ENCODE results near the gene CARD19.
"Not testable (repeated sequence)": the region's sequence is repeated elsewhere in the genome, so short reads cannot be mapped to it uniquely, and the experiment has no call there.

The CARD19 gene

DNA sequence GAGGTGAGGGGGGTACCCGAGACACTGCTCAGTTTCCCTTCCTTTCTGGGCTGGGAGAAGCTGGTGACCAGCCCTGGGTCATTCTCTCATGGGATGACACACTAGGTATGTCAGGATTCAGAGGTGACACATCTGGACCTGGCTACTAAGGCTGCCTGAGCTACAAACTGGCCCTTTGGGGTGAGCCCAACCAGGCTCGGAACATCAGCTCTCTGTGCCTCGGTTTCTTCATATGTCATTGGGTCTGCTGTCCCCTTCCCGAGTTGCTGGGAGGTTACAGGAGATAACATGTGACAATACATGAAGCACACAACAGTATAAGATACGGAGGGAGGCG is 11.8 kb downstream of the CARD19 start:
- DNase-seq: no peak

DNA sequence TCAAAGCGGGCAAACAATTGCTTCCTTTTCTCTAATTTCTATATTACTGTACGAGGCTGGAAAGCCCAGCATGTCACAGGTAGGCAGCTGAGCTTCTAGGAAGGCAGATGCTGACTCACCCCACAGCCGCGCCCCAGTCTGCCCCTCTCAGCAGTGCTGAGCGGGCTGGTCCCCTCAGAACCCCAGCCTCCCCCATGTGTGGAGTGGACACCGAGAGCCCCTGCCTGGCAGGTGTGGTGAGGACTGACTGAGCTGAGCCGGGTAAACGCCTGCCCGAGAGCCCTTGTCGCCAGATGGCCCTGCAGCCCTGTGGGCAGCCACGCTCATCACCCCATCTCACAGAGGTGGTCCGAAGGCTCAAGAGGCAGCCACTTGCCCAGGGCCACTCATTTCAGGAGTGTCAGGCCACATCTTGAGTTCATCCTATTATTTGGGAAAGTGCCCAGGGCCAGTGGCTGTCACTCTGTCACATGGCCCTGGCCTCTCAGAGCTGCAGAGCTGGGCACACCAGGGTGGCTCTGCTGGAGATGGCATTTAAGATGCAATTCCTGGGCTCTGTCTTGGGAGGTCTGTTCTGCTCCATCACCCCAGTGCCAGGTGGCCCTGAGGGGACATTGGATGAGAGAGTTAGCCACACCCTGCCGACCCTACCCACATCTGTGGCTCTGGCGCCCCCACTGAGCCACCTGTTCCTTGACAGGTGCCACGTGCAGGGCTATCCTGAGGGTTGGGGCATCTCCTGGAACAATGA is 12.4 kb downstream of the CARD19 start:
- DNase-seq: no peak

DNA sequence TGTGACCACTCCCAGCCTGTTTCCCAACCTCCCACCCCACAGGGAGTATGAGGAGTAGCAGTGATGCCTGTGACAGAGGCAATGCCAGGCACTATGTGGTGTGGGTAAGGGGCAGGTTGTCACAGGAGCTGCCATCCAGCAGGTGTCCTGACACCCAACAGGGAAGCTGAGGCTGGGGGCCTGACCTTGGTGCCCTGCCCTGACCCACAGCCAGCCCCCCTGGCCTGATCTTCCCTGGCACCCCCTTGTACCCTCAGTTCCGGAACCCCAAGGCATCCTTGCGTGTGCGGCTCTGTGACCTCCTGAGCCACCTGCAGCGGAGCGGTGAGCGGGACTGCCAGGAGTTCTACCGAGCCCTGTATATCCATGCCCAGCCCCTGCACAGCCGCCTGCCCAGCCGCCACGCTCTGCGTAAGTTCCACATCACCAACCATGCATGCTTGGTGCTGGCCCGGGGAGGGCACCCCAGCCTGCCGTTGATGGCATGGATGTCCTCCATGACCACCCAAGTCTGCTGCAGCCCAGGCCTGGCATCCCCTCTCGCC is 14.4 kb downstream of the CARD19 start:
- DNase-seq: no peak

DNA sequence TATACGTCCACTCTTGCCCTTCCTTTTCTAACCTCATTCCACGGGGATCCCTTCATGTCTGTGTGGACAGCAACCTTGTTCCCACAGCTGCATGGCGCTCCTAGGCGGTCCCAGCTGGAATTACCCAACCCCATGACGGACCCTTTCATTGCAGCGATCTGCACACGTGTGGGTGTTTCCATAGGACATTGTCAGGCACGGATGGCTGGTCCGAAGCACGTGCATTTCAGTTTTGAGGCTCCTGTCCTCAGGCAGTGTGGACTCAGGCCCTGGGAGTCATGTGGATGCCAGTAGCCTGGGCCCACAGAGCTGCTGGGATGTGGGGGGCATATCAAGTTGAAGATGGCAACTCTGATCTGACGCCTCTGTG is 15.0 kb downstream of the CARD19 start:
- DNase-seq: no peak

DNA sequence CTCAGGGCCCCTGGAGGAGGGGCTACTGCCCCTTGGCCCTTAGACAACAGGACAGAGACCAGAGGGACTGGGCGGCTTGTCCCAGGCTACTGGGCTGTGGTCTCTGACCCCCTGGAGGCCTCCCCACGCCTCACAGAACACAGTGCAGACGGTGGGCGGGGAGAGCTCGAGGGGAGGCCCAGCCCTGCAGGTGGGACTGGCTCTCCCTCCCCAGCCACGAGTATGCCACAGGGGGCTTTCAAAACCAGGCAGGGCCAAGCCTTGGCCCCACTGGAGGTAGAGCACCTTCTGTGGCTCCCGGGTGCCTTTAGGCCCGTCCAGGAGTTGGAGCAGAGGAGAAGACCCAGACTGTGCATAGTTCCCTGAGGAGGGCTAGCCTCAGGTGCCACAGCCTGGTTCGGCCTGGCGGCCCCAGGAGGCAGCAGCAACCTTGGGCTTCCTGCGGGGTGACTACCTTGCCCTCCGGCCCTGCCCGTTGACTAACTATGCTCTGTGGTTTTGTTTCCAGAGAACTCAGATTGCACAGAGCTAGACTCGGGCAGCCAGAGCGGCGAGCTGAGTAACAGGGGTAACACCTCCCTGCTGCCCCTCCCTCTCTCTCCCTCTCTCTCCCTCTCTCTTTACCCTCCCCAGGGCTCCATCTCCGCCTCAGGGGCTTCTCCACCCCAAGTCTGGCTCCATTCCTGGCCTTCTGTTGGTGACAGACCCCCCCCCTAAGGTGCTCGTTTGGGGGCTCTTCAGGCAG is 15.5 kb downstream of the CARD19 start:
- no peak for DNase-seq

DNA sequence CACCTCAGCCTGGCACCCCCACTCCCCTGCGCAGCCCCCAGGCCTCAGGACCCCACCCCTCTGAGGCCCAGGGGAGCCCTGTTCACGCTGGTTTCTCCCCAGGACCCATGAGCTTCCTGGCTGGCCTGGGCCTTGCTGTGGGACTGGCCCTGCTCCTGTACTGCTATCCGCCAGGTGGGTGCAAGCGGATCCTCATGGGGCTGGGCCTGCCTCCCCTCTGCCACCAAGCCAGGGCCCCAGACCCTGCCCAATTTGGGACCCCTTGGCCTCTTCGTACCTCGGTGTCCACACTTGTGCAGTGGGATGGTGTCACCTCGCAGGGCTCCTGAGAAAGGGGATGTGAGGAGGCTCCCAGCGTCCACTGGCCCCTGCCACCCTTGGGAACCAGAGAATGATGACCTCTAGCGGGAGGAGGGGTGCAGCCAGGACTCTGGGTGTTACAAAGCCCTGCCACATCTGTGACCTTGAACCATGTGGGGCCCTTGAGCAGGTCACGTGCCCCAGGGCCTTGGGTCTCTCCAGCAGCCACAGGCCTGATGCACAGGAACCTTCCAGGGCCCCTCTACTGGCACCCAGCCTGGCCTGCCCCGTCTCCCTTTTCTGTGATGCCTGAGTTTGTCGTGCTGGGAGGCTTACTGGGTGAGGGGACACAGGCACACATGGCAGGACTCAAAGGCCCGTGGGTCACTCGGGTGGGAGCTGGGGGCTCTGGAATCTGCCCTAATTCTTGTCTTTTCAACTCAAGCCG is 16.3 kb downstream of the CARD19 start:
- no peak for DNase-seq

DNA sequence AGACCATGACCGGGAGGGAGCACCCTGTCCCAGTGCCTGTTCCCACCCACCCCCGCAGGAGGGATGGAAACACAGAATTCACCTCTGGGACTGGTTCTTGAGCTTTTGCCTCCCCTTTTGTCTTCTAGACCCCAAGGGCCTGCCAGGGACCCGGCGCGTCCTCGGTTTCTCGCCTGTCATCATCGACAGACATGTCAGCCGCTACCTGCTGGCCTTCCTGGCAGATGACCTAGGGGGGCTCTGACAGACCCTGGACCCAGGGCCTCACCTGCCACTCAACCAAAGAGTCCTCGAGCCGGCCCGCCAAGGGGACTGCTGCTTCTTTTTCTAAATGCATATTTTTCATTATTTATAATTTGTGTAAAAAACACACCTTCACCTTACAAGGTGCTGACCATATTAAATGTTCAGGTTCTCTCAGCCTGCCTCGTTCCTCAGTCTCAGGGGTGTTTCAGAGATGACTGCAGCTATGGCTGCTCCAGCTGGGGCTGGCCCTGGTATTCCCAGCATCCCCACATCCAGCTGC is 16.9 kb downstream of the CARD19 start:
- DNase-seq: no peak

DNA sequence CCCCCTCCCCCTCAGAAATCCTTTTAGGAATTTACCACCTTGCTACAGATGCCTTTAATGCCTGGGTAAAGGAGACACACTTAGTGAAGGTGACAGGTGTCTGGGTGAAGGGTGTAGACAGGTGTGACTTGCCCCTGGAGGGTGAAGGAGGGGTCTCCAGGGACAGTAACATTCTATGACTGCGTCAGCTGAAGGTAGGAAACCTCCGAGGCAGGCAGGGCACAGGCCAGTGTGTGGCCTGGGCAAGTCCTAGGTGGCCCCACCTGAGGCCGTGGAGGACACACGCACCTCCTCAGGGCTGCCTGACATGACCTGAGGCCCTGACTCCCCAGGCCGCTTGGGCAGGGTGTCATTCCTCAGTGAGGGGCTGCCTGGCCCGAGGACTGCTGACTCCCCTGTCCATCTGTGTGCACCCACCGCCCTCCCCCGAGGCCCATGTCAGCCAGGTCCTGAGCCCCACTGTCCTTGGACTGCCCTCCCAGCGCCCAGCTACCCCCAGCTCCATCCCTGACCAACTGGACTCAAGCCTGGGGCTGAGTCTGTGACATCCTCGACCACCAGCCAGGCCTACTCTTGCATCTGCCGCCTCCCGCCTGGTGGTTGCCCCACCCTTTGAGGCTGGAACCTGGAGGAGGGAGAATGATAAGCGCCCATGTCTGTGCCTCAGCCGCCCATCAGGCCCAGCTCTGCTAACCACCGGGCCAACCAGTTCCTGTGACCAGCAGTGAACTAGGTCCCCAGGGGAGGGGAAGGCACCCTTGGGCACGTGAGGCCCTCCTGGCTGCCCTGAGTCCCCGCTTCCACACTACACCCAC is 18.4 kb downstream of the CARD19 start:
- DNase-seq: no peak

DNA sequence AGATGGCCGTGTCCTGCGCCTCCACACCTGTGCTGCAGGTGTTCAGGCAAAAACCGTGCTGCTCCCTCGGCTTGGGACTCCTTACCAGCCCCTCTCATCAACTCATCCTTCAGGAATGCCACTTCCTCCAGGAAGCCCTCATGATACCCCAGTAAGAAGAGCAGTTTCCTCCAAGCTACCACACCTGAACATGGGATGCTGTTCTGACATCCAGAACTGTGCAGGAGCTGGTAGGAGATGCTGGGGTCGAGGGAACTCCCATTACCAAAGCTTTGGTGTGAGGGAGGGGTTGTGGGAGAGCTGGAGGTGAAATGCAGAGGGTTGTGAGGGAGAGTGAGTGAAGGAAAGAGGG is 18.9 kb downstream of the CARD19 start:
- DNase-seq: no peak

DNA sequence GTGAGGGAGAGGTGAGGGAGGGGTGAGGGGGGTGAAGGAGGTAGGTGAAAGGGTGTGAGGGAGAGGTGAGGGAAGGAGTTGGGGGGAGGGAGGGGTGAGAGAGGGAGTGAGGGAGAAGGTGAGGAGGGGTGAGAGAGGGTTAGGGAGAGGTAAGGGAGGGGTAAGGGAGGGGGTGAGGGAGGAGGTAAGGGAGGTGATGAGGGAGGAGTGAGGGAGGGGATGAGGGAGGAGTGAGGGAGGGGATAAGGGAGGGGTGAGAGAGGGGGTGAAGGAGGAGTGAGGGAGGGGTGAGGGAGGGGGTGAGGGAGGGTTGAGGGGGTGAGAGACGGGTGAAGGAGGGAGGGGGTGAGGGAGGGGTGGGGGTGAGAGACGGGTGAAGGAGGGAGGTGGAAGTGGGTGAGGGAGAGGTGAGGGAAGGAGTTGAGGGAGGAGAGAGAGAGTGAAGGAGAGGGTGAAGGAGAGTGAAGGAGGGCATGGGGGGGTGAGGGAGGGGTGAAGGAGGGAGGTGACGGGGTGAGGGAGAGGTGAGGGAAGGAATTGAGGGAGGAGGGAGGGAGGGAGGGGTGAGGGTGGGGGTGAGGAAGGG is 19.6 kb downstream of the CARD19 start:
- no peak for DNase-seq

DNA sequence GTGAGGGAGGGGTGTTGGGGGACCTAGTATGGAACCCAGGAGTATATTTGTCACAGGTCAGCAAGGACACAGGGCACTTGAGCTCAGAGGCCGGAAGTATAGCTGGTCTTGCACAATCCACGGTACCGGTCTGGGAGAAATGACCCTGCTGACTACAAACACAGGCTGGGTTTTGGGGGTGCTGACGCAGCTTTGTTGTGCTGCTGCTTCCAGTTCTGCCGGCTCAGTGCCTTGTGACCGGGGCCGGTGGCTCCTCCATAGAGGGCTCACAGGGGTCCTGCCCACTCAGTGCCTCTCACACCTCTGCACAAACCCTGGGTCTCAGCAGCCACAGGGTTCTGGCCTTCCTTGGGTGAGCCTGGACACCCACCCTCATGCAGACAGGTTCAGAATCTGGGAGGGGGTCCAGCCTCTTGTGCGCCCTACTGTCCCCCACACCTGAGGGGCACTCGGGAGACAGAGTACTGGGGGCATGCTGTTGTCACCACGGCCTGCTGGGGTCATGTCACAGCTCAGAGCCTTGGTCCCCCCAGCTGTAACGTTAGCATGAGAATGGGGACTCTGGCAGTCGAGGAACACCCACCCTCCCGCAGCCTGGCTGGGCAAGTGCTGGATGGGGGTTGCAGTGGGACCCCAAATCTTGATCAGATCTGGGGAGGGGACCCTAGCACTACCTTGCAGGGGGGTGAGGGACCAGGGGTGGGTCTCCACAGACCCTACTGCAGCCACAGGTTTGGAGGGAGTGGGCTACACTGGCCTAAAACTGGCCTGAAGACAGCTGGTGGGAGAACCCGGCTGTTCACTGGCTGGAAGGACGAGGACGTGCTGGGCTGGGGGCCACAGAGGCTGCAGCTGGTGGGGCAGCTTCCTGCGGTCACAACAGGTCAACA is 20.3 kb downstream of the CARD19 start:
- no peak for DNase-seq

DNA sequence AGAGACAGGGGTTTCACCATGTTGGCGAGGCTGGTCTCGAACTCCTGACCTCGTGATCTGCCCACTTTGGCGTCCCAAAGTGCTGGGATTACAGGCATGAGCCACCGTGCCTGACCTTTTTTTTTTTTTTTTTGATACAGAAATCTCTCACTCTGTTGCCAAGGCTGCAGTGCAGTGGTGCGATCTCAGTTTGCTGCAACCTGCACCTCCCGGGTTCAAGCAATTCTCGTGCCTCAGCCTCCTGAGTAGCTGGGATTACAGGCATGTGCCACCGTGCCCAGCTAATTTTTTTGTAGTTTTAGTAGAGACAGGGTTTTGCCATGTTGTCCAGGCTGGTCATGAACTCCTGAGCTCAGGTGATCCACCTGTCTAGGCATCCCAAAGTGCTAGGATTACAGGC is 21.5 kb downstream of the CARD19 start:
- DNase-seq: not testable (repeated sequence)

DNA sequence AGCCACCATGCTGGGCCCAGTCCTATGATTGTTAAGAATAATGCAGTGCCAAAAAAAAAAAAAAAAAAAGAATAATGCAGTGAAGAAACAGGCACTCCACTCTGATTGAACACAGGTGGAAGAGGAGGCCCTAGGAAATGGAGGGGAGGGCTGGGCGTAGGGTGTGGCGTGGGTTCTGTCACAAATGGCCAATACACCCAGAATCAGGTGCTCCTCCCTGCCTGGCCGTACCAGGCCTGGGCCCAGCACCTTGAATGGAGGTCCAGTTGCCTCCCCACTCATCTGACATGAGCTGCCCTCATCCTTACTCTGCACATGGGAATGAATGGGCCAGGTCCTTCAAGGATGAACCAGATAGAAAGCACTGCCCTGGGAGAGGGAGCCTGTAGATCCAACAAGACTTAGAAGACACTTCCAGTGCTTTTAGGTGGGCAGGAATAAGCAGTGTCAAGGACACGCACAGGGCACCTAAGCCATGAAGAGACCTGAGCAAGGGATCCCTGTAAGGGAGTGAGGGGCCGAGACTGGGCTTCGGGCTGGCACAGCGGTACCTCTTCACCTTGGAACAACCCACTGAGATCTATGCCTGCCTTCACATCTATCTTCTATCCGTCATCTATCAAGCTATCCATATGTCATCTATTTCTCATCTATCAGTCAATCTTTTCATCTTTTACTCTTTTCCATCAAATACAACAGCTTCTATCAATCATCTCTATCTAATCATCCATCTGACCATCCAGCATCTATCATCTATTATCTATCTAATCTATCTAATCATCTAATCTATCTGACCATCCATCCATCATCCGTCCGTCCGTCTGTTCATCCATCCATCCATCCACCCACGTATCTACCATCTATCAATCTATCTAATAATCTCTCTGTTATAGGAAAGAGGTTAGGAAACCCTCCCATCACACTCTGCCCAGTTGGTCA is 22.2 kb downstream of the CARD19 start:
- no peak for DNase-seq

DNA sequence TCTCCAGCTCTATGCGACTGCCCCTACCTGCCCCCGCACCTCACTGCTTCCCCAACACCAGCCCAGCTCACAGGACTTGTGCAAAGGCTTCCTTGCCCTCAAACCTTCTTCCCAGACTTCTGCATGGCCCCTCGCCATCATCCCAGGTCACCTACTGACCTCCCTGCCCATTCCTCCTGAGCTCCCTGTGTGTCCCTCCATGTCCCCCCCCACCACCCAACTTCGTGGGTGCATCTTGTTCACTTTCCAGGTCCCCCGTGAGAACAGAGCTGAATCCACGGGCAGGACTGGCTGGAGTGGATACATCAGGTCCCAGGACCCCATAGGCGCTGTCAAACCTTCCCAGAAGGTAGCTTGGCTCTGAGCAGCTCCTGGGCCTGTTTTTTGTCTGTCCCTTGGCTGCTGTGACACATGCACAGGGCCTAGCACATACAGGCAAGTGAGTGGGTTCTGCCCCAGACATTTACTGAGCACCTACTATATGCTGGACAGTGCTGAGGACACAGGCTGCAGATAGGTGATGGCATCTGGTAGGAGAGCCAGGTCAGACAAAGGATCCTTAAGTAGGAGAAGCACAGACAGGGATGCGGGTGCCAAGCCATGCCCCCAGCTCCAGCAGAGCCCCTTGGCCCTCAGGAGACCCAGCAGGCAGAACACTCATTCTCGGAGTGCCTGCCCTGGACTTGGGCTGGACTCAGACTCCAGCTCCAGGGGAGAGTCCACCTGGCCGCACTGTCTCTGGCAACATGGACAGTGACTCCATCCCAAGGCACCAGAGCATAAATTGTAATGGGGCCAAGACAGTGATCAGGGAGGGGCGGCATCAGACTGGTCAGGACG is 23.1 kb downstream of the CARD19 start:
- DNase-seq: no peak

DNA sequence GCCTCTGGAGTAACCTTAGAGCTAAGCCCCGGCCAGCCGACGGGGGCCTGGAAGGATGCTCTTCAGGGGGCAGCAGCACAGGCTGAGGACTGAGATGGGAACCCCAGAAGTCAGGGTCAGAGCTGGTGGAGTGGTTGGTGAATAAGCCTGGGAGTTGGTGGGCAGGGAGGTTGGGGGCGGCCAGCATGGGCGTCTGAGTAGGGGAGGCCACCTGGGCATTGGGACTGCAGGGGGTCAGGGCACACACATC is 23.6 kb downstream of the CARD19 start:
- no peak for DNase-seq

DNA sequence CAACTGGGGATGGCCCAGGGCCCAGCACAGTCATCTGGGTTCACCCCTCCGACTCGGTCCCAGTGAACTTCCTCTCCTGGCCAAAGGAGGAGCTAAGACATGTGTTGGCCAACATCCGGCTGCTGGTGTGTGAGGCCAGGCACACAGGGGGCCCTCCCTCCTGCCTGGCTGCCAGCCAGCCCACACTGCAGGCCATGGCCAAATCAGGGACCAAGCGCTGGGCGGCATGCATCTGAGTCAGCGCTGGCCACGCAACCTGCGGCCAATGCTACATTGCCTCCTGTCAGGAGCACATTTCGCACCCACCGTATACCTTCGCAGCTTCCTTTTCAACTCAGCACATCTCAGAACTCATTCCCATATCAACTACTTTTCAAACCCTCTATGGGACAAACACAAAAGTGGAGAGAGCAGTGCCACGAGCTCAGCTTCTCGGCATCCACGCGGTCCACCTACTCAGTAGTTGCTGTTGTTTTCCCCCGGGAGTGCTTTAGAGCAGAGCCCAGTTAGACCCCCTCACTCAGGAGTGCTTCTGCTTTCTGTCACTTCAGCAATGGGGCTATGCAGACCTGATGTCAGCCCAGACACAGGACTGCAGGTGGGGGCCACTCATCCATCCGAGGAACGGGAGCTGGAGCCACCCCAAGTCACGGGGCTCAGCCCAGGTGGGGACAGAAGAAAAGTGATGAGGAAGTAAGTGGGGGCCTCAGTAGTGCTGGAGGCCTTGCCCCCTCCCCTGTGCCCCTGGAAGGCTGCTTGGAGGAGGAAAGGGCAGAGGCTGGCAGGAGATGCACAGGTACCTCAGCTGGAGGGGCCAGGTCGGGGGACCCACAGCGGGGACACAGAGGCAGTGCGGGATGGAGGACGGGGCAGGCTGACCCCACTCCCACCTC is 24.2 kb downstream of the CARD19 start:
- DNase-seq: no peak

DNA sequence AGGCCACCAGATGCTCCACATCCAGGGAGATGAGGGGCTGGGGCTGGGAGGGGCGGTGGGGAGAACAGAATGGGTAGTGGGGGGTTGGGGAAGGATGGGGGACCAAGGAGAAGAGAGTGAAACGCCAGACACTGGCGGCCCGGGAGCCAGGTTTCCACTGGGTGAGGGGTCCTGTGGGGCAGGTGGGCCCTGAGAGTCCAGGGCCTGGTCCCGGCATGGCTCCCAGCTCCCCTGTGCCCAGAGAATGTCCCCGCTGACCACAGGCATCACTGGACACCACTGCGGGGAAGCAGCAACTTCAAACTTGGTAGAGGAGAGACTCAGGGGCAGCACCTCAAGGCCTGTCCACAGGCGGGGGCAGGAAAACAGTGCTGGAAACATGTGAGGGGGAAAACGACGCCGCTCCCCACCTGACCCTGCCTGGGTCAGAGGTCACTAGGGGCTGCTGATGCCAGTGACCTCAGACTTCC is 24.9 kb downstream of the CARD19 start:
- DNase-seq: no peak
